GM21447 (cell line): ENCODE results near the gene BTAF1.
"Not testable (repeated sequence)": the region's sequence is repeated elsewhere in the genome, so short reads cannot be mapped to it uniquely, and the experiment has no call there.

Experiments used
- ATAC-seq: cut with Tn5 transposase; IDR thresholded peaks from one replicate; pipeline ENCODE4 v1.9.1; 2021; ENCODE audit not compliant: unreplicated experiment

Gene BTAF1

DNA sequence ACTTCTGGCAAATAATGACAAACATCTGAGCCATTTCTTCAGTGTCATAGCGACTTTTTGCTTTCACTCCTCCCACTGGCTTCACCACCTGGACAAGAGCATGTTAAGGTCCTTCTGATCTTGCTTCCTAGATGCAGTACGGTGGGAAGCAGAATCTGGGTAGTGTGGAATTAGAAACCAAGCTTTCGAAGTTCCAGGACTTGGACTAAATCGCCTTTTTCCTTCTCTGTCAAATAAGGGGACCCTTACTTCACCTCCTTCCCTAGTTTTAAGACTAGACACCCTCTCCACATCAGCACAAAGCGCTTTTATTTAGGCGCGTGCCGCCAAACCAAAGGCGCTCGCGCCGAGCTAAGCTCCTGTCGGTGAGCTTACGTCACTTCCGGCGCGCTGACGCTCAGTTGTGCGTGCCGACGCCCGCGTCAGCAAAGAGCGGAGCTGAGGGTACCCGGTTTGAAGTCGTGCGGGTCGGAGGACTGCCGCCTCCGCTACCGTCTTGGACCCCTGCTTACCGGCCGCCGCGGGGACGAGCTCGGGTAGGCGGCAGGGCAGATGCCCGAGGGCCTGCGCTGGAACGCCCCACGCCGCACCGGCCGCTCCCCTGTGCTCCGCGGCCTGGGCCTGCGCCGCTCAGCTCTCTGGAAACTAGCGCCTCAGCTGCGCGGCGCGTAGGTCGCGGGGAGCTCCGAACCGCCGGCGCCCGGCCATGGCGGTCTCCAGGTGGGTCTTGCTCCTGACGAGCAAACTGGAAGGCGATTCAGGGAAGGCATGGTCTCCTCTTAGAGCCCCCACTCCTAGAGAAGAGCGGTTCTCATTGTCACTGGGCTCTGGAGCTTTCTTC, at the start of gene BTAF1:
TSS of gene BTAF1 (plus strand) at position 400 of the 841 bp plus-strand sequence. CDS start at position 707, 307 bp downstream.
- ATAC-seq = peak; percentile 98

DNA sequence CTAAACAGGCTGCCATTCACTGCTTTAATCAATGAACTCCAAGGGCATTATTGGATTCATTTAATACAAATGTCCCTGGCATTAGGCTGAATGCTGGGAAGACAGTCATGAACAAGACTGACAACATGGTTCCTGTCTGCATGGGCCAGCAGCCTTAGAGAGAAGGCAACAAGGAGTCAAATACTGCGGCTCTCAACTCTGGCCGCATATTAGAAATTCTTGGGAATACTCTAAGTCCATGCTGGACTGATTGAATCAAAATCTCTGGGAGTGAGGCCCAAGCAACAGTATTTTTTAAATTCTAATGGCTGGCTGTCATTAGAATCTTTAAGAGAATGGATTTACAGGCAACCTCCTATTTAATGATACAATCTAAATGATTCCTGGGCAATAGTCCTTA, 48.4 kb upstream of the BTAF1 start:
- no peak for ATAC-seq

DNA sequence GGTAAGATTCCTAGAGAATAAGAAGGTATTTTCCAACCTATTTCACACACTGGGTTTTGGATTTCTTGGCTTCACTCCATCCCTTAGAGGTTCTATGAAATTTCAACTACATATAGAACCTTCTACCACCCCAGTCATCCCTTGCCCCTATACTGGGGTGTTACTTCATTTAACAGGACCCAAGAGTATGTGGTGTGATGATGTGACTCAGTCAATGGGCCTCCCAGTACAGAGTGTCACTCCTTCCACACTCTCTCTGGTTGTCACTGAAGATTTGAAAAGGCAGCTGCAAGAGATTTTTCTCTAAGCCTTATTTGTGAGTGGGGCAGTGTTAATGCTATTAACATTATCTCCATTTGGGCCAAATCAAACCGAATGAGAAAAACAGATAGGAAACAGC, 47.8 kb upstream of the BTAF1 start:
- ATAC-seq = no peak

DNA sequence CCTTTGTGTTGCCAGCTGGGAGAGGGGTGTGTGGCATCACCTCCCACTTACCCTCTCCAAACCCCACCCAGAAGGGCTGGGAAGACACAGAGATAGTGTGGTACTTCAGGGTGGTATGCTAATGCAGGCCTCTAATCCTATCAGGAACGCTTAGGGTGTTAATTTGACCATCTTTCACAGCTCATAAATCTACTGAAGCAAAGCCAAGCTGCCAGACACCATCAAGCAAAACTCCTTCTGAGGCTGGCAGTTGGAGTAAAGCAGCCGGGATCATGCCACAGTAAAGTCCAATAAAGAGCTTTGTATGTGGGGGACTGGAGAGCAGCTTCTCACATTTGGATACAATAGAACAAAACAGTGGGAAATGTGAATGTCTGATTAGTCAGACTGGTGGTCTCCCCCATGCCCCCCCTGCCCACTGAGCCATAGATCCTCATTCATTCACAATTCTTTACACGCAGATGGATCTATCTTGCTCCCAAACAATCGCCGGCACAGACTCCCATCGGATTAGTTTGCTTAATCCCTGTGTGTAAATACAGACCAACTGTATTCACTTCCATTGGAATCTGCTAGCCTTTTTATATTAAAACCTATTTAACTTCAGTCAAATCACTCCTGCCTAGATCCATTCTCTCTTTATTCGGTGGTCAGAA, 43.9 kb upstream of the BTAF1 start:
- ATAC-seq = no peak

DNA sequence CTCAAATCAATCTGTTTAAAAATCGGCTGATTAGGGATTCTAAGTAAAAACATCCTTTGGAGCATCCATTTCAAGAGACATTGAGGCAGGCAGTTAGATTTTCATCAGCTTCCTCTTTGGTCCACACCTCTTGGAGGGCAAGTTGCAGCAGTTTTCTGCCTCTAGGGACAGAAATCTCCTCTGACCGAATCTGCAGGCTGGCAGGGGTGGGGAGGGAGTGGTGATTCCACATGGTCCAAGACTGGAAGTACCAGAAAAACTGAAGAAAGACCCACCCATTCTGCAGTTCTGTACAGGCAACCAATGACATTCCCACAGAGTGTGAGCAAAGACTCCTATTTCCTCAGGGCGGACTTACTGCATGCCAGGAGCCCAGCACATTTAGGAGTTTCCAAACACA, 43.3 kb upstream of the BTAF1 start:
- no peak for ATAC-seq

DNA sequence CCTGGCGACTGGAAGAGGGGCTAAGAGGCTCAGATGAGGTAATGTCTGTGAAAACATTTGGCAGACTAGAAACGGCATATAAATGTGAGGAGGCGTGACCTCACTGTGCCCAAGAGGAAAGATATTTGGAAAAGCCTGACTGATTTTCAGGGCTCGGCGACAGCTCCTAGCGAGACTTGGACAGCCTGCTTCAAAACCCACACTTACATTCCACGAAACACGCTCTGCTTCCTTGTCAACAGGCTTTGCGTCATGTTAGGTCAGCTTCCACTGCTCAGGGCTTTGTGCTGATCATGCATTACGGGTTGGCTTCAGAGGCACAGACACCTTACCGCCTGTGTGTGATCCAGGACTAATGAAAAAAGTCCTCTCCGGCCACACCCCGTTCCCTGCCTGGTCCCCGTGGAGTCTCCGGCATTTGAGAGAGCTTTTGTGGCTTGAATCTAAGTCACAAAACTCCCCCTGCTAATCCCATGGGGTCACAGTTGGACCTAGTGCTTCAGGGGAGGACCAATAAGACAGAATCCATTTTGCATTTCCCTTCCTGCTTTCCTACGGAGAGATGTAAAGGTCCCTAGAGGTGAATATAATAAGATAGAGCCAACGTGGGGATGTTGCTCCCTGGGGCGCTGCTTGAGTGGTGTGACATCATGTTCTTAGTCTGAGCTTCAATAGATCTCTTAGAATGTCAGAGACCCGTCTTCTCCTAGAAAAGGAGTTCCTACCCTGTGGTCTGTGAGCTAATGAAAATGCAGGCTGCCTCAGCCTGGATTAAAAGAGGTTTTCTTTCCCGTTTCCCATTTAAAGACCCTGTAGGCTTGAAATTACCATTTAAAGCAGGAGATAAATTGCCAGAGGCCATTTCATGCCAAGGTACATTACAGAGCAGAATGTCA, 39.8 kb upstream of the BTAF1 start:
- no peak for ATAC-seq

DNA sequence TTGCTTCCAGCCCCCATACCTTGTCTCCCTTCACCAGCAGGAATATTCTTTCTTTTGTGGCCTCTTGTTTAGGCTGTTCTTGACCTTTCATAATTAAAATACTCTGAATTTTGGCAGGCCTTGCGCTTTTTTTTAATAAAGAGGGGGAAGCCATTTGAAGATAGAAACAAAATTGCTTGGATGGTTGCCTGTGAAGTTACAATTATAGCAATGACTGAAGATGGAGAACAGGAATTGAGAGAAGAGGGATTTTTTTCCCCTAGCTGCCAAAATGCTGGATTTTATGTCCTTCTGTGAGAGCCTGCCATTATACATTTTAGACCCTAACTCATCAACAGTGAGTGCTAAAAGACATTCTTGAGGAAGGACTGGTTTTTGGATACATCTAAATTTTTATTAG, 39.0 kb upstream of the BTAF1 start:
- ATAC-seq = no peak

DNA sequence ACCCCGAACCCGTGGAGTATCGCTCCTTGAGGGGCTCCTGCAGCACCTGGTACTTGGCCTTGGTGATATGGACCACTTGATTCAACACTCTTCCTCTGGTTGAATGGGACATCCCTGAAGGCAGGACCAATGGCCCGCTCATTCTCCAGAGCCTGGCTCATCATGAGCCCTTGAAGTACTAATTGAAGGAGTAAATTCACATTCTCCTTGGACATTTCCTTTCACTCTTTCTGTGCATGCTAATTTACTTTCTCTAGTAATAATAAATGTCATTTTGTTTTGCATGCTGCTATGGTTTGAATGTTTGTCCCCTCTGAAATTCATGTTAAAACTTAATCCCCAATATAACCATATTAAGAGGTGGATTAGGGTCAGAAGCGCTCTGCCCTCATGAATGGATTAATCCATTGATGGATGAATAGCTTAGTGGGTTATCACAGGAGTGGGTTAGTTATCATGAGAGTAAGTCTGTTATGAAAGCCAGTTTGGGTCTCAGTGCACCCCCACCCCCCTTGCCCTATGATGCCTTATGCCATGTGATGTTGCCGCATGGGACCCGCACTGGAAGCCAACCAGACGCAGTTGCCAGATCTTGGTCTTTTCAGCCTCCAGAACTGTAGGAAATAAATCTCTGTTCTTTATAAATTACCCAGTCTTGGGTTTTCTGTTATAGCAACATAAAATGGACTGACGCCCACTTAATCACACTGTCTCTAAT, 38.0 kb upstream of the BTAF1 start:
- ATAC-seq = no peak

DNA sequence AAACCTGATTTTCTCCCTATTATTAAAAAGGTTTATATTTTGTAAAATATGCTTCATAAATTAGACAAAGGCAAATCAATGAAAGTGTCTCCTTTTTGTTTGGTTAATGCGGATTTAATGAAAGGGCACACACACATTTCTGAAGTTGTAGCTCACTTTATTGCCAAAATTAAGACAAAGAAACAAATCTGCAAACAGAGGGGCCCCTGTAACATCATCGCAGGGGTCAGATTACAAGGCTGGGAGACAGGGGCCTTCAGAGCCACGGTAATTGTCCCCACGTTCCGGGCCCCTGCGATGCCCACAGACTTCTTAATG, 36.7 kb upstream of the BTAF1 start:
- no peak for ATAC-seq

DNA sequence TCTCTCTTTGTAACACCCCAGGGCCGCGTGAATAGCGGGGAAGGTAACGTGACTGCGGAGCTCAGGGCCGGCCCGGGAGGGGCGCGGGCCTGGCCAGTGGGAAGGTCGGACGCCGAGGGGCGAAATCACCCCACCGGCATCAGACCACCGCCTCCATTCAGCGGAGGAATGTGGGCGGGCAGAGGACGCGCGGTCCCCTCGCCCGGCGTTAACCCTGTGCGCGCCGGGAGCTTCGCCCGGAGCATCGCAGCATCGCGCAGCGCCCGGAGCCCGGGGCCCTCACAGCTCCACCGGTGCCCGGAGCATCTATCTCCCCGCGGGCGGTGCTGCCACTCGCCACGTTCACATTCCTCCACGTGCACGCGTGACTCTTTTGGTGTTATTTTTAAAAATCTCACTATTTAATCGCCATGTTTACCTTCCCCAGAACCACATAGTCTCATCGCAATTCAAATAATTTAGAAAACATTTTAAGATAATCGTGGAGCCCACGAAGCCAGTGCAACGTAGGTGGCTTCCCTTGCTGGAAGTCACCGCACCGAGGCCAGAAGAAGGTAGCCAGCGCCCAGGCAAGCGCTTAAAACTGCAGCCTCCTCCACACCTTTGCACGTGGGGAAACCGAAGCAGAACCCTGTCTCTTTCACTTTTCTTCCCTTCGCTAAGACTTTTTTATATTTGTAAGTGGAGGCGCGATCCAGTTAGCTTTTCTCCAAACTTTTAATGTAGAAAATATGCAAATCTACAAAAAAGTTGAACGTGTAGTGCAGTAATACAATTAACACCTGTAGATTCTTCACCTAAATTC, 36.1 kb upstream of the BTAF1 start:
- no peak for ATAC-seq

DNA sequence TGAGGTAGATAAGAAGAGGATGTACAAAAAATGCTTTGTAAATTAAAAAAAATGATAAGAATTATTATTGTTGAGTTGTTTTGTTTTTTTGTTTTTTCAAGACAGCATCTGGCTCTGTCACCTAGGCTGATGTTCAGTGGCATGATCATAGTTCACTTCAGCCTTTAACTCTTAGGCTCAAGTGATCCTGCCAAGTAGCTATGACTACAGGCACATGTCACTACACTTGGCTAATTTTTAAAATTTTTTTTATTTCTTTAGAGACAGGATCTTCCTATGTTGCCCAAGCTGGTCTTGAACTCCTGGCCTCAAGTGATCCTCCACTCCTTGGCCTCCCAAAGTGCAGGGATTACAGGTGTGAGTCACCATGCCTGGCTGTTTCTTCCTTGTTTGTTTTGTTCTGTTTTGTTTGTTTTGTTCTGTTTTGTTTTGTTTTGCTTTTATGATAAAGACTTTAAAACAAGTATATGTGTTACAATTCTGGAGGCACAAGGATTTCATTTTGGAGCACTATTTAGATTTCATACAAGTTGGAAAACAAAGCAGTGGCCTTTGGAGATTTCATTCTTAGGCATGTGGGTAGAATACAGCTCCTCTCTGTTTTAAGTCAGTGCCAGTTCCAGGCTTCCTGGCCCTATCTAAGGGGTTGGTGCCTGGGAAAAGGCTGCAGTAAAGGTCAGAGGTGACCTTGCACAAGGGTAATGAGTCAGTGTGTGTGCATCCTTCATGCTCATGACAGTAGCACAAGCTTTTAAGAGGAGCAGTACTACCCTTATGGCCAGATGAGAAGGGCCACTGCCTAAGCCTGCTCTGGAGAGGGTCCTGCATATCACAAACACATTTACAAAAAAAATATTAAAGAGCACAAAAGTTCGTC, 32.2 kb upstream of the BTAF1 start:
- no peak for ATAC-seq

DNA sequence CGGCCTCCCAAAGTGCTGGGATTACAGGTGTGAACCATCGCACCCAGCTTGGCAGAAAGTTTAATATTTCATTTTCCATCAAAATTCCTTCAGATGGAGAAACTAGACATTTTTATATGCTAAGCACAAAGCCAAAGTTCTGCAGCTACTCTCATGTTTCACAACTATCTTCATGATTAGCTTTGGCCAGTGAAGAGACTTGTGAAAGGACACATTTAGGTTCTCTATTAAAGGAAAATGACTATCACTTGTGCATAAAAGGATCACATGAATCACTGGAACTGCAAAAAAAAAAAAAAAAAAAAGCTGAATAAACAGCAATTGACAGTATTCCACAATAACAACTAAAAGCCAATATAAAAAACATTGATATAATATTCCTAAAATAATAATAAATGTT, 30.5 kb upstream of the BTAF1 start:
- no peak for ATAC-seq

DNA sequence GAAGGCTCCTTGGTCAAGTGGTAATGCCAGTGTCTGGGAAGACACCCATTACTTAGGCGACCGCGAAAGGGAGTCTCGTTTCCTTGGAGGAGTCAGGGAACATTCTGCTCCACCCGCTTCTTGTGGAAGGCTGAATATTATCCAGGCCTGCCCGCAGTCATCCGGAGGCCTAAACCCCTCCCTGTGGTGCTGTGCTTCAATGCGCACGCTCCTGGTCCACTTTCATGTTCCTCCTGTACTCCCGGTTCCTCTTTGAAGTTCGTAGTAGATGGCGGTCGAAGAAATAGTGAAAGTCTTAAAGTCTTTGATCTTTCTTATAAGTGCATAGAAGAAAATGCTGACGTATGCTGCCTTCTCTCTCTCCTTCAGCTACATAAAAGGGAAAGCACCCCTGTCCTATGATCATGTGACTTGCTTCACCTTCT, 29.3 kb upstream of the BTAF1 start:
- not testable (repeated sequence) for ATAC-seq

DNA sequence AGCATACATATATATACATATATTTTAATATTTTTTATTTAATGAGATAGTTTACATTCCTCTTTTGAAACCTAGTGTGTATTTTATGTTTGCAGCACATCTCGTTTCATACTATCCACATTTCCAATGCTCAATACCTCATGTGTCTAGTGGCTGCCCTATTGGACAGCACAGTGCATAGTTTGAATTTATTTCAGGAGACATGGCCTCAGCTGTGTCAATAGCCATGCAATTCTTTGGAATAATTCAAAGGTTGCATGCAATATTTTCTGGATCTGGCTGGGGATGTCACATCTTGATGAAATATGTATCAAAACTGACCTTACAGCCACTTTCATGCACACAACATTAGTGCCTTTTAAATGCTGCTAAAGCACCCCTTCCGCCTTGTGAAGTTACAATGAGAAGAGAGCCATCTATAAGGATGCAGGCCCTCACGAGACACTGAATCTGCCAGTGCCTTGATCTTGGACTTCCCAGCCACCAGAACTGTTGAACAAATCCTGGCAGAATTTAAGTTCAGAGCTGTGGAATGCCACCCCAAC, 27.3 kb upstream of the BTAF1 start:
- no peak for ATAC-seq

DNA sequence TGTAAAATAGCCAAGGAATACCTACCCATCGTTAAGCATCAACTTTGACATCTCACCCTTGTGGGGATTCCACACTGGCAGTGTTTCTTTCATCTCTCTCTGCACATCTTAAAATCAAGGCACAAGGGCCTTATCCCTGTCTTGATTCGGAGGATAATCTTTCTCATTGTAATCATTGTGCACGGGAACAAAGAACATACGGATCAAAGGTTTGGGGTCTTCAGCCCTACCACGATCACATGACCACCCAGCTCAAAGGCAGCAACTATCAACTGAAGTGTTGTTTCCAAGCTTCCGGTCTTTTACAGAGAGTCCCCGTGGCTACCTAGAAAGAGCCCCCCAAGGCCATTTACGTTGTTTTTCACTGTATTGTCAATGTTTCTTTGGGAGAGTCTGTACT, 26.1 kb upstream of the BTAF1 start:
- ATAC-seq = no peak

DNA sequence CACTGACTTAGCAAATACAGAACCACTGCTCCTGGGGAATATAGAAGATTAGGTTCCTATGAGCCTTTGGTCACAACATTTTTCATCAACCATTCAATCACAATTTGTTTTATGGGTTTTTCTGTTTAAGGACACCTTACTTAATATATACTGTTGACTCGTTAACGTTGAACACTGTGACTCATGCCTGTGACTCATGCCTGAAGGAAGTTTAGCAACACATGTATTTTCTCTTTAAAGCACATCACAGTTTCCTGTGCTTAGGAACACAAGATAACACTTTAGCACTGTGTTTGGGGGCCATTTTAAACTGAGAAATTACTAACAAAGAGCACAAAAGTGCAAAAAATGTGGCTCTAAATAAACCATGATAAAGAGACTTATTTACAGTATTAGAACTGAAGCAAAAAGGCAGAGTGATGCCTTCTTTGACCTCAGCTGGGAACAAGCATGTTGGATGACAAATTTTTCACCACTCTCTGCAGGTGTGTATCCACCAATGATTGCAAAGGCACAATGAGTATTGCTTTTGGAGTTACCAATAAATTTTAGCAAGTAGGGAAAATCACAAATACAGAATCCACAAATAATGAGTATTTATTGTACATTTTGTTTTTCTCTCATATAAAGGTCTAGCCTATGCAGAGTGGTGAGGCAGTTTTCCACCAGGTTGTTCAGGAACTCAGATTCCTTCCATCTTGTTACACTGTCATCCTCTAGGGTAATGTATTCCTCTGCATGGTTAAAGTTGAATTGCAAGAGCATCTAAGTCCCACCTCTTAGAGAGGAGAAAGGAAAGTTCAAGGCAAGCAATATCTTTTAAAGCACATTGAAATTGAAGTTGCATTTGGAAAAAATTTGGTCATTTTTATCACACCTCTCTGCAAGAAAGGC, 21.5 kb upstream of the BTAF1 start:
- ATAC-seq = no peak

DNA sequence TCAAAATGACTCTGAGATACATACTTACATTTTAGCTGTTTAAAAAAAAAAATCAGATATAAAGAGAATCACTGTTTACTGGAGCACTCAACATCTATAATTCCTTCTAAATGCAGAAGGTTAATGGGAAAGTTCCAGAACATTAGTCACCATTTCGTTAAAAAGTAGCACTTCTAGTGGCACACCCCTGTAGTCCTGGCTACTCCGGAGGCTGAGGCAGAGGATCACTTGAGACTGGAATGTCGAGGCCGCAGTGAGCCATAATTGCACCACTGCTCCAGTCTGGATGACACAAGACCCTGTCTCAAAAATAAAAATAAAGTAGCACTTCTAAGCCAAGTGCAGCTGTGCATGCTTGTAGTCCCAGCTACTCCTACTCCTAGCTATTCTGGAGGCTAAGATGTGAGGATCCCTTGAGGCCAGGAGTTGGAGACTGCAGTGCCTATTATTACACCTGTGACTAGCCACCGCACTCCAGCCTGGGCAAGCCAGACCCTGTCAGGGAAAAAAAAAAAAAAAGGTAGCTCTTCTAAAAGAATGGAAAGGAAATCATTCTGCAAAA, 16.5 kb upstream of the BTAF1 start:
- ATAC-seq = no peak

DNA sequence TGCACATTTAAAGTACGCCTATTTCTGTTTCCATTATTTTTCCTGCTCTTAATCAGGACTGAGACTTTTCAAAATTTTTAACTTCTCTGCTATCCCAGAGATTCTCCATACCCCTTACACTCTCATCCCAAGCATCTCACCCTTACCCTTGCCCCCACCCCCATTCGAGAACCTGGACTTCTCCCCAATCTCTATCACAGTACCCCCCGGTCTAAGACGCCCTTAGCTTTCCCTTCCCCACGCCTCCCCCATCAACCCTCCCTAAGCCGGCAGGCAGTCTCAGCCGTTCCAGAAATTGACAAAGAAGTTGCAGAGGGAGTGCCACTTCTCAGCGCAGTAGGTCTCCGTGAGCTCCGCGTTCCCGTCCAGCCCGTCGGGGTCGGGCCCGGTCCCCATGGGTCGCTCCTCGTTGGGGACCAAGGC, 15.6 kb upstream of the BTAF1 start:
- peak; percentile 24 for ATAC-seq
